Measurements from ENCODE around the gene KHSRP.

Gene KHSRP

GRCh38 chr19:6373096-6373812 lies 51.4 kb downstream of the KHSRP start:
- TF ChIP-seq CTCF (IDR thresholded peaks at IDR 0.05; ENCODE audit: poor library complexity, severe bottlenecking): no peak
- Histone ChIP-seq H3K9me3 (ENCODE audit: severe bottlenecking) (no peaks in the 10 kb centered on the region), H3K36me3 (ENCODE audit: low read depth) (no peaks in the 10 kb centered on the region; the same call in 1 of the 2 replicates), H3K27me3 (ENCODE audit: insufficient read depth, poor library complexity, severe bottlenecking) (no peaks in the 10 kb centered on the region), H3K27ac (ENCODE audit: poor library complexity, severe bottlenecking) (peak overlapping the region; percentile 76), H3K4me1 (ENCODE audit: insufficient read depth, poor library complexity, severe bottlenecking) (no peaks in the 10 kb centered on the region), H3K4me3 (ENCODE audit: severe bottlenecking) (peak overlapping the region; percentile 73)
- DNase-seq (ENCODE audit: low spot score) (peak; percentile 98), ATAC-seq (ENCODE audit: low read depth) (peak; percentile 71)

- Histone ChIP-seq H3K9me3 (ENCODE audit: severe bottlenecking) (no peaks in the 10 kb centered on the region), H3K4me1 (ENCODE audit: insufficient read depth, poor library complexity, severe bottlenecking) (no peaks in the 10 kb centered on the region), H3K36me3 (ENCODE audit: low read depth) (no peaks in the 10 kb centered on the region; the same call in 1 of the 2 replicates), H3K27me3 (ENCODE audit: insufficient read depth, poor library complexity, severe bottlenecking) (no peaks in the 10 kb centered on the region), H3K27ac (ENCODE audit: poor library complexity, severe bottlenecking) (peak within 1 kb of the TSS; percentile 76), H3K4me3 (ENCODE audit: severe bottlenecking) (peak within 1 kb of the TSS; percentile 73)
- TF ChIP-seq CTCF (IDR thresholded peaks at IDR 0.05; ENCODE audit: poor library complexity, severe bottlenecking): no peak
- ATAC-seq (ENCODE audit: low read depth) (peak; percentile 86), DNase-seq (ENCODE audit: low spot score) (peak; percentile 99)
These were observed 52.0 kb downstream of the KHSRP start, which contains the start of gene ALKBH7 for GRCh38 chr19:6372594-6373095. Gene ALKBH7, plus strand, starts transcription at chr19:6372794. Its CDS starts 27 bp downstream, at chr19:6372821.

GRCh38 chr19:6364353-6364752 lies 60.3 kb downstream of the KHSRP start:
- Histone ChIP-seq H3K27ac (ENCODE audit: poor library complexity, severe bottlenecking) (no peak overlapping the region), H3K36me3 (ENCODE audit: low read depth) (peaks cover 36% of the 10 kb centered on the region), H3K4me1 (ENCODE audit: insufficient read depth, poor library complexity, severe bottlenecking) (no peaks in the 10 kb centered on the region), H3K9me3 (ENCODE audit: severe bottlenecking) (no peaks in the 10 kb centered on the region), H3K27me3 (ENCODE audit: insufficient read depth, poor library complexity, severe bottlenecking) (no peaks in the 10 kb centered on the region), H3K4me3 (ENCODE audit: severe bottlenecking) (no peak overlapping the region)
- no peak for TF ChIP-seq CTCF (IDR thresholded peaks at IDR 0.05; ENCODE audit: poor library complexity, severe bottlenecking)
- no peak for ATAC-seq (ENCODE audit: low read depth)
- DNase-seq (ENCODE audit: low spot score): no peak

All from RWPE2 (cell line).